WTC11 (cell line): Measurements from ENCODE around the gene UTY. TPM values are rescaled to one million over a fixed set of nuclear protein-coding genes. Genes with fewer than 3 reads are reported as not detected.
"Not testable (repeated sequence)": the region's sequence is repeated elsewhere in the genome, so short reads cannot be mapped to it uniquely, and the experiment has no call there.

Source experiments
- ATAC-seq: fragments of 200-7000 bp; cut with Tn5 transposase; 2 replicates; pipeline ENCODE4 v1.10.0; 2021; ENCODE audit warnings: mild to moderate bottlenecking, moderate library complexity
- CTCF ChIA-PET: fragments of 300-600 bp; sonication (Branson Sonifier 250); formaldehyde crosslinking; loops from one replicate; lab custom pipeline; 2021; ENCODE audit warnings: antibody characterized with exemption; lab: Charles Lee
- POLR2A ChIA-PET: fragments of 350-600 bp; sonication (Branson Sonifier 250); formaldehyde crosslinking; loops from one replicate; lab custom pipeline; 2021; ENCODE audit warnings: antibody characterized with exemption; lab: Charles Lee
- DNase-seq: peaks from one replicate; pipeline ENCODE4 v3.0.0; 2021; ENCODE audit warnings: low spot score
- H3K27ac Mint-ChIP-seq: 2 replicates; pipeline ENCODE4 v1.8.0; 2021; ENCODE audit warnings: mixed read lengths
- H3K27me3 Mint-ChIP-seq: 2 replicates; pipeline ENCODE4 v1.8.0; 2021; ENCODE audit warnings: low read depth, mild to moderate bottlenecking, moderate library complexity, mixed read lengths
- H3K36me3 Mint-ChIP-seq: 2 replicates; pipeline ENCODE4 v1.8.0; 2021; ENCODE audit warnings: mixed read lengths
- H3K4me1 Mint-ChIP-seq: 2 replicates; pipeline ENCODE4 v1.8.0; 2022; ENCODE audit warnings: mixed read lengths
- H3K4me3 Mint-ChIP-seq: 2 replicates; pipeline ENCODE4 v1.8.0; 2021; ENCODE audit warnings: mild to moderate bottlenecking, moderate library complexity, mixed read lengths
- H3K9me3 Mint-ChIP-seq: 2 replicates; pipeline ENCODE4 v1.8.0; 2021; ENCODE audit warnings: mixed read lengths
- CBFB ChIP-seq: sonication (generic); formaldehyde crosslinking; IDR thresholded peaks from 2 replicates; pipeline ENCODE4 v1.8.1; 2022; ENCODE audit warnings: mild to moderate bottlenecking, low read depth, missing genetic modification reagents
- NR1H2 ChIP-seq: sonication (generic); formaldehyde crosslinking; IDR thresholded peaks from 2 replicates; pipeline ENCODE4 v1.9.0; 2021; ENCODE audit warnings: mild to moderate bottlenecking, moderate library complexity, missing genetic modification reagents
- RELA ChIP-seq: sonication (generic); formaldehyde crosslinking; IDR thresholded peaks from 2 replicates; pipeline ENCODE4 v1.8.1; 2022; ENCODE audit warnings: missing genetic modification reagents, mild to moderate bottlenecking, borderline replicate concordance
- TCF7 ChIP-seq: sonication (generic); formaldehyde crosslinking; IDR thresholded peaks from 2 replicates; pipeline ENCODE4 v1.8.0; 2022; ENCODE audit warnings: mild to moderate bottlenecking, low read depth, missing genetic modification reagents, moderate library complexity
- ZNF416 ChIP-seq: fragments of 250-450 bp; sonication (Bioruptor Pico); IDR thresholded peaks from 2 replicates; pipeline ENCODE4 v1.9.0; 2021; ENCODE audit warnings: mild to moderate bottlenecking, inconsistent platforms
- ZNF423 ChIP-seq: fragments of 250-450 bp; sonication (Bioruptor Pico); IDR thresholded peaks from 2 replicates; pipeline ENCODE4 v2.1.2; 2022; ENCODE audit warnings: mild to moderate bottlenecking, moderate library complexity
- total RNA-seq: library from RNA; stranded (reverse); gene quantifications from 3 replicates; pipeline ENCODE4 v1.2.3, GENCODE V29; 2021
- TF ChIP-seq, protein P1 (sequence below): fragments of 200-600 bp; IDR thresholded peaks from 2 replicates; pipeline ENCODE4 v1.8.0; 2022; ENCODE audit warnings: antibody characterized with exemption
- TF ChIP-seq, protein P2 (sequence below): sonication (generic); formaldehyde crosslinking; IDR thresholded peaks from 2 replicates; pipeline ENCODE4 v1.8.0; 2023; ENCODE audit warnings: missing genetic modification reagents, mild to moderate bottlenecking, borderline replicate concordance
- TF ChIP-seq, protein P3 (sequence below): sonication (generic); formaldehyde crosslinking; IDR thresholded peaks from 2 replicates; pipeline ENCODE4 v1.8.0; 2022; ENCODE audit warnings: mild to moderate bottlenecking, missing genetic modification reagents

Gene UTY
- total RNA-seq, 1 experiment from 2014 or later: 23.3 TPM

DNA sequence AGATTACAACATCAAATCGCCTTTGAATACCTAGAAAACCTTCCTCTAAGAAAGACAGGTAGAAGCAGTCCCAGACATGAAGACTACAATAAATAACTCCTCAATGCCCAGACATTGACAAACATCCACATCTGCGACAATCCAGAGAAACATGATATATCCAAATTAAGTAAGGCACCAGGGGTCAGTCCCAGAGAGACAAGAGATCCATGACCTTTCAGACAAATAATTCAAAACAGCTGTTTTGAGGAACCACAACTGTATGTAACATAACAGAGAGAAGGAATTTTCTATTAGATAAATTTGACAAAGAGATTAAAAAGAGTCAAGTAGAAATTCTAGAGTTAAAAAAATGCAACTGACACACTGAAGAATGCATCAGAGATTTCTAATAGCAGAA lies 200.3 kb downstream of the UTY start:
- H3K27me3 Mint-ChIP-seq: no peaks in the 10 kb centered on the region
- DNase-seq: no peak

DNA sequence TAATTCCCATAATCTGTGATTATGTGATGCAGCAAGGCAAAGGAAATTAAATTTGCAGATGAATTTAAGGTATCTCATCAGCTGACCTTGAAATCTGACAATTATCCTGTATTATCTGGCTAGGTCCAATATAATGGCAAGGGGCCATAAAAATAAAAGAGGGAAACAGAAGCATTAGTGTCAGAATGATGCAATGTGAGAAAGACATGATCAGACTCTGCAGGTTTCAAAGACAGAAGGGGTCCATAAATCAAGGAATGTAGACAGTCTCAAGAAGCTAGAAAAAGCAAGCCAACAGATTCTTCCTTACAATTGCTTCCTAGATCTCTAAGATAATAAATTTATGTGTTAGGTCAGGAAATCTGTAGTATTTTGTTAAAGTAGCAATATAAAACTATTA lies 208.1 kb downstream of the UTY start:
- ChIA-PET CTCF (no interaction called here), POLR2A (no interaction called here)
- ATAC-seq: no peak
- DNase-seq: no peak
- H3K27ac Mint-ChIP-seq: no peak overlapping the region
- H3K4me1 Mint-ChIP-seq: no peaks in the 10 kb centered on the region
- TF ChIP-seq CBFB (CRISPR knock-in tag): no peak
- TF ChIP-seq, protein P1, sequence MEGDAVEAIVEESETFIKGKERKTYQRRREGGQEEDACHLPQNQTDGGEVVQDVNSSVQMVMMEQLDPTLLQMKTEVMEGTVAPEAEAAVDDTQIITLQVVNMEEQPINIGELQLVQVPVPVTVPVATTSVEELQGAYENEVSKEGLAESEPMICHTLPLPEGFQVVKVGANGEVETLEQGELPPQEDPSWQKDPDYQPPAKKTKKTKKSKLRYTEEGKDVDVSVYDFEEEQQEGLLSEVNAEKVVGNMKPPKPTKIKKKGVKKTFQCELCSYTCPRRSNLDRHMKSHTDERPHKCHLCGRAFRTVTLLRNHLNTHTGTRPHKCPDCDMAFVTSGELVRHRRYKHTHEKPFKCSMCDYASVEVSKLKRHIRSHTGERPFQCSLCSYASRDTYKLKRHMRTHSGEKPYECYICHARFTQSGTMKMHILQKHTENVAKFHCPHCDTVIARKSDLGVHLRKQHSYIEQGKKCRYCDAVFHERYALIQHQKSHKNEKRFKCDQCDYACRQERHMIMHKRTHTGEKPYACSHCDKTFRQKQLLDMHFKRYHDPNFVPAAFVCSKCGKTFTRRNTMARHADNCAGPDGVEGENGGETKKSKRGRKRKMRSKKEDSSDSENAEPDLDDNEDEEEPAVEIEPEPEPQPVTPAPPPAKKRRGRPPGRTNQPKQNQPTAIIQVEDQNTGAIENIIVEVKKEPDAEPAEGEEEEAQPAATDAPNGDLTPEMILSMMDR: no peak
- H3K9me3 Mint-ChIP-seq: peaks cover 22% of the 10 kb centered on the region
- H3K4me3 Mint-ChIP-seq: no peak overlapping the region
- H3K27me3 Mint-ChIP-seq: peaks cover 3% of the 10 kb centered on the region; the same call in 1 of the 2 replicates
- peaks cover 55% of the 10 kb centered on the region for H3K36me3 Mint-ChIP-seq

More for the DNA sequence above, 200.3 kb downstream of the UTY start:
- ChIA-PET CTCF (no interaction called here), POLR2A (no interaction called here)
- Mint-ChIP-seq H3K36me3 (peaks cover 37% of the 10 kb centered on the region), H3K9me3 (peaks cover 3% of the 10 kb centered on the region; the same call in 1 of the 2 replicates), H3K4me3 (no peak overlapping the region), H3K4me1 (peaks cover 22% of the 10 kb centered on the region), H3K27ac (no peak overlapping the region)
- TF ChIP-seq NR1H2 (CRISPR knock-in tag) (no peak), RELA (CRISPR knock-in tag) (no peak), ZNF423 (CRISPR knock-in tag) (no peak)
- ATAC-seq: no peak

DNA sequence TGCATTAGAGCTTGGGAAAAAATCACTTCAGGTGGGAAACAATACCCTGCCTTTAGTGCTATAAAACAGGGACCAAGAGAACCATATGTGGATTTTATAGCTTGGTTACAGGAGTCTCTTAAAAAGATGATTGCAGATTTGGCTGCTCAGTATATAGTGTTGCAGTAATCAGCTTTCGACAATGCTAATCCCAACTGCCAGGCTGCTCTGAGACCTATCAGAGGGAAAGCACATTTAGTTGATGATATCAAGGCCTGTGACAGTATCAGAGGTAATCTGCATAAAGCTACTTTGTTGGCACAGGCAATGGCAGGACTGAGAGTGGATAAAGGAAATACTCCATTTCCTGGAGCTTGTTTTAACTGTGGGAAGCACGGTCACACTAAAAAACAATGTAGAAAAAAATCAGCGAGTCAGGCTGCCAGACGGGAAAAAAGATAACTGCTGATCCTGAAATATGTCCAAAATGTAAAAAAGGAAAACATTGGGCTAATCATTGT lies 225.8 kb downstream of the UTY start:
- H3K4me1 Mint-ChIP-seq, H3K9me3 Mint-ChIP-seq, DNase-seq, CTCF ChIA-PET, H3K4me3 Mint-ChIP-seq, H3K27me3 Mint-ChIP-seq, ATAC-seq, H3K27ac Mint-ChIP-seq, POLR2A ChIA-PET: not testable (repeated sequence)
- H3K36me3 Mint-ChIP-seq: peaks cover 38% of the 10 kb centered on the region

DNA sequence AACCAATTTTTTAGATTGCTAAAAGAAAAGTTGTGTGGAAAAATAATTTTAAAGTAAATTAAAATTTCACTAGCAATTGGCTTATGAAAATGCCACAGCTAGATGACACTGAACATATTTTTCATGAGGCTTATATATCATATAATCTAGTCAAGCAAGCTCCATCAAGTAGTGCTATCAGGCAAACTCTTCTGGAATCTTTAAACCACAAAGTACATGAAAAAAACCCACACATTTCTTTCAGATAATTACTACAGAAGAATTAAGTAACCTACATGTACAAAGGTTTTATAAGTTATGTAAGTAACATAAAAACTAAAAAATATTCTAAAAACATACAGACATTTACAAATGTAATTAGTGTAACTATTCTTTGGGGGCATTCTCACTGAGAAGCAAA lies 229.4 kb downstream of the UTY start:
- TF ChIP-seq, protein P2, sequence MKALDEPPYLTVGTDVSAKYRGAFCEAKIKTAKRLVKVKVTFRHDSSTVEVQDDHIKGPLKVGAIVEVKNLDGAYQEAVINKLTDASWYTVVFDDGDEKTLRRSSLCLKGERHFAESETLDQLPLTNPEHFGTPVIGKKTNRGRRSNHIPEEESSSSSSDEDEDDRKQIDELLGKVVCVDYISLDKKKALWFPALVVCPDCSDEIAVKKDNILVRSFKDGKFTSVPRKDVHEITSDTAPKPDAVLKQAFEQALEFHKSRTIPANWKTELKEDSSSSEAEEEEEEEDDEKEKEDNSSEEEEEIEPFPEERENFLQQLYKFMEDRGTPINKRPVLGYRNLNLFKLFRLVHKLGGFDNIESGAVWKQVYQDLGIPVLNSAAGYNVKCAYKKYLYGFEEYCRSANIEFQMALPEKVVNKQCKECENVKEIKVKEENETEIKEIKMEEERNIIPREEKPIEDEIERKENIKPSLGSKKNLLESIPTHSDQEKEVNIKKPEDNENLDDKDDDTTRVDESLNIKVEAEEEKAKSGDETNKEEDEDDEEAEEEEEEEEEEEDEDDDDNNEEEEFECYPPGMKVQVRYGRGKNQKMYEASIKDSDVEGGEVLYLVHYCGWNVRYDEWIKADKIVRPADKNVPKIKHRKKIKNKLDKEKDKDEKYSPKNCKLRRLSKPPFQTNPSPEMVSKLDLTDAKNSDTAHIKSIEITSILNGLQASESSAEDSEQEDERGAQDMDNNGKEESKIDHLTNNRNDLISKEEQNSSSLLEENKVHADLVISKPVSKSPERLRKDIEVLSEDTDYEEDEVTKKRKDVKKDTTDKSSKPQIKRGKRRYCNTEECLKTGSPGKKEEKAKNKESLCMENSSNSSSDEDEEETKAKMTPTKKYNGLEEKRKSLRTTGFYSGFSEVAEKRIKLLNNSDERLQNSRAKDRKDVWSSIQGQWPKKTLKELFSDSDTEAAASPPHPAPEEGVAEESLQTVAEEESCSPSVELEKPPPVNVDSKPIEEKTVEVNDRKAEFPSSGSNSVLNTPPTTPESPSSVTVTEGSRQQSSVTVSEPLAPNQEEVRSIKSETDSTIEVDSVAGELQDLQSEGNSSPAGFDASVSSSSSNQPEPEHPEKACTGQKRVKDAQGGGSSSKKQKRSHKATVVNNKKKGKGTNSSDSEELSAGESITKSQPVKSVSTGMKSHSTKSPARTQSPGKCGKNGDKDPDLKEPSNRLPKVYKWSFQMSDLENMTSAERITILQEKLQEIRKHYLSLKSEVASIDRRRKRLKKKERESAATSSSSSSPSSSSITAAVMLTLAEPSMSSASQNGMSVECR (CRISPR knock-in tag): no peak
- TF ChIP-seq ZNF416 (CRISPR knock-in tag): no peak
- no peak overlapping the region for H3K27ac Mint-ChIP-seq
- ChIA-PET CTCF (no interaction called here), POLR2A (no interaction called here)
- DNase-seq (no peak), ATAC-seq (no peak)
- no peaks in the 10 kb centered on the region for H3K9me3 Mint-ChIP-seq
- H3K36me3 Mint-ChIP-seq: peaks cover 18% of the 10 kb centered on the region
- no peaks in the 10 kb centered on the region for H3K27me3 Mint-ChIP-seq
- H3K4me3 Mint-ChIP-seq: no peak overlapping the region
- peaks cover 4% of the 10 kb centered on the region; the same call in 1 of the 2 replicates for H3K4me1 Mint-ChIP-seq

DNA sequence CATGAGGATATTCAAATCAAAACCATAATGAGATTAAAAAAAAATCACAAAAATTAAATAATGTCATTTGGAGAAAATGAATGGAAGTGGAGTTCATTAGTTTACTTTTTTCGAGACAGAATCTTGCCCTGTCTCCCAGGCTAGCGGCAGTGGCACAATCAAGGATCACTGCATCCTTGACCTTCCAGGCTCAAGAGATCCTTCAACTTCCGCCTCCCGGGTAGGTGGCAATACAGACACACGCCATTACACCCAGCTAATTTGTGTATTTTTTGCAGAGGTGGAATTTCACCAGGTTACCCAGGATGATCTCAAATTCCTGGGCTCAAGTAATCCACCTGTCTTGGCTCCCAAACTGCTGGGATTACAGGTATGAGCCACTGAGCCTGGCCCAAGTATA lies 236.1 kb downstream of the UTY start:
- POLR2A ChIA-PET: no interaction called here
- Mint-ChIP-seq H3K4me1 (peaks cover 23% of the 10 kb centered on the region), H3K9me3 (no peaks in the 10 kb centered on the region), H3K4me3 (no peak overlapping the region), H3K36me3 (peaks cover 9% of the 10 kb centered on the region), H3K27ac (no peak overlapping the region)
- no peak for DNase-seq
- CTCF ChIA-PET: interaction anchor here (1.9 kb wide), 1 partner anchor 100 kb away, joined by 5 read pairs; no protein-coding TSS in a partner anchor
- TF ChIP-seq TCF7 (CRISPR knock-in tag): no peak
- TF ChIP-seq, protein P3, sequence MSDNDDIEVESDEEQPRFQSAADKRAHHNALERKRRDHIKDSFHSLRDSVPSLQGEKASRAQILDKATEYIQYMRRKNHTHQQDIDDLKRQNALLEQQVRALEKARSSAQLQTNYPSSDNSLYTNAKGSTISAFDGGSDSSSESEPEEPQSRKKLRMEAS (CRISPR knock-in tag): no peak
- TF ChIP-seq, all 79 proteins: peak for 0
- H3K27me3 Mint-ChIP-seq: no peaks in the 10 kb centered on the region
- no peak for ATAC-seq
